Right lobe of liver (tissue), 4 donors: ENCODE data around the gene LRIT2.

Experiments
- POLR2A ChIP-seq: fragments of 450-650 bp; IDR thresholded peaks from one replicate; pipeline ENCODE4 v1.6.1; 2017; ENCODE audit warnings: antibody characterized with exemption, mild to moderate bottlenecking
- TF ChIP-seq, protein P1 (sequence below), 4 donors: fragments of 200-600 bp in 3 of 4; fragments of 450-650 bp in 1 of 4; IDR thresholded peaks; one replicate each; pipeline versions ENCODE4 v1.5.1 to v1.8.0; 2016 to 2022; ENCODE audit warnings: antibody characterized with exemption in 4 of 4, mild to moderate bottlenecking in 2 of 4
- donor health status: DM: no; HTN: no; CAD: no.
- donor health status: DM: no; HTN: no; CAD: no.
- donor health status: DM: no; HTN: yes; CAD: no.

DNA sequence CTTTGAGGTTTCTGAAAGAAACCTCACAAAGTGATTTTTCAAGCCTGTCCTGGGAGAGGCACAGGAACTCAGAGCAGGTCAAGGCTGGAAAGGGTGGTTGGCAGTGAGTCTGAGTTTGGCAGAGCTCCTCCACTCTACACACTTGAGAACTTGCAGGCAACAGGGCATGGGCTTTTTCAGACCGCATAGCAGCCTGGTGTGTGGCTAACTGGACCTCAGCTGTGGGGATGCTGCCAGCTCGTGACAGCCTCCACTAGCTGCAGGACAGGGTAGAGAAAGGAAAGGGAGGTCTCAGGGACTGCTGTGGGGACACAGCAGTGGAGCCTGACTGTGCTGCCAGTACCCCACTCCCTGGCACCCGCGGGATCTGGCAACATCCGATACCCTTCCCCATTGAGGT lies 28.4 kb downstream of the LRIT2 start:
- TF ChIP-seq, protein P1, sequence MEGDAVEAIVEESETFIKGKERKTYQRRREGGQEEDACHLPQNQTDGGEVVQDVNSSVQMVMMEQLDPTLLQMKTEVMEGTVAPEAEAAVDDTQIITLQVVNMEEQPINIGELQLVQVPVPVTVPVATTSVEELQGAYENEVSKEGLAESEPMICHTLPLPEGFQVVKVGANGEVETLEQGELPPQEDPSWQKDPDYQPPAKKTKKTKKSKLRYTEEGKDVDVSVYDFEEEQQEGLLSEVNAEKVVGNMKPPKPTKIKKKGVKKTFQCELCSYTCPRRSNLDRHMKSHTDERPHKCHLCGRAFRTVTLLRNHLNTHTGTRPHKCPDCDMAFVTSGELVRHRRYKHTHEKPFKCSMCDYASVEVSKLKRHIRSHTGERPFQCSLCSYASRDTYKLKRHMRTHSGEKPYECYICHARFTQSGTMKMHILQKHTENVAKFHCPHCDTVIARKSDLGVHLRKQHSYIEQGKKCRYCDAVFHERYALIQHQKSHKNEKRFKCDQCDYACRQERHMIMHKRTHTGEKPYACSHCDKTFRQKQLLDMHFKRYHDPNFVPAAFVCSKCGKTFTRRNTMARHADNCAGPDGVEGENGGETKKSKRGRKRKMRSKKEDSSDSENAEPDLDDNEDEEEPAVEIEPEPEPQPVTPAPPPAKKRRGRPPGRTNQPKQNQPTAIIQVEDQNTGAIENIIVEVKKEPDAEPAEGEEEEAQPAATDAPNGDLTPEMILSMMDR (IDR thresholded peaks at IDR 0.05), result no peak
- TF ChIP-seq POLR2A, result no peak
